Lower leg skin (tissue), 3 donors: Measurements from ENCODE around the gene CABS1.

Experiments used
- POLR2A ChIP-seq, 2 donors: fragments of 450-650 bp; IDR thresholded peaks; one replicate each; pipeline ENCODE4 v1.6.1; 2016 to 2017; ENCODE audit warnings: antibody characterized with exemption in 2 of 2, mild to moderate bottlenecking in 1 of 2, moderate library complexity in 1 of 2
- TF ChIP-seq, protein P1 (sequence below), 3 donors: fragments of 450-650 bp; IDR thresholded peaks; one replicate each; pipeline ENCODE4 v1.5.1; 2016; ENCODE audit warnings: antibody characterized with exemption in 3 of 3, mild to moderate bottlenecking in 3 of 3, moderate library complexity in 2 of 3

DNA sequence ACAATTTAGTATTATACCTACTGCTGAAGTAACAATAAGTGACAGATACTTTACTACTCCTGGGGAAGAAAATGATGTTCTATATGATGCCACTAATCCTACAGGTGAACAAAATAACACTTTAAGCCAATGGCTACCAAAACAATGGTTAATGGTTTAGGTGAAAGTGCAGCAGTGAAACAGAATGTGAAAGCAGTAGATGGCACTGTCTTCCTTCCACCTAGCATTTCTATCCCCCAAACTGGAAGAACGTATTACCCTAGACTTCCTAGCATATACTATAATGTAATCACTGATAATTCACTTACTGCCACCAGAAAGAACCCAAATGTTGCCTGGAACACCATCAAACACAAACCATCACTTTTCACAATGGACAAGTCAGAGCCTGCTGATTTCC, 18.9 kb upstream of the CABS1 start:
- no peak for TF ChIP-seq POLR2A (IDR thresholded peaks at IDR 0.05)
- TF ChIP-seq, protein P1, sequence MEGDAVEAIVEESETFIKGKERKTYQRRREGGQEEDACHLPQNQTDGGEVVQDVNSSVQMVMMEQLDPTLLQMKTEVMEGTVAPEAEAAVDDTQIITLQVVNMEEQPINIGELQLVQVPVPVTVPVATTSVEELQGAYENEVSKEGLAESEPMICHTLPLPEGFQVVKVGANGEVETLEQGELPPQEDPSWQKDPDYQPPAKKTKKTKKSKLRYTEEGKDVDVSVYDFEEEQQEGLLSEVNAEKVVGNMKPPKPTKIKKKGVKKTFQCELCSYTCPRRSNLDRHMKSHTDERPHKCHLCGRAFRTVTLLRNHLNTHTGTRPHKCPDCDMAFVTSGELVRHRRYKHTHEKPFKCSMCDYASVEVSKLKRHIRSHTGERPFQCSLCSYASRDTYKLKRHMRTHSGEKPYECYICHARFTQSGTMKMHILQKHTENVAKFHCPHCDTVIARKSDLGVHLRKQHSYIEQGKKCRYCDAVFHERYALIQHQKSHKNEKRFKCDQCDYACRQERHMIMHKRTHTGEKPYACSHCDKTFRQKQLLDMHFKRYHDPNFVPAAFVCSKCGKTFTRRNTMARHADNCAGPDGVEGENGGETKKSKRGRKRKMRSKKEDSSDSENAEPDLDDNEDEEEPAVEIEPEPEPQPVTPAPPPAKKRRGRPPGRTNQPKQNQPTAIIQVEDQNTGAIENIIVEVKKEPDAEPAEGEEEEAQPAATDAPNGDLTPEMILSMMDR (IDR thresholded peaks at IDR 0.05) = no peak
